LoVo (cell line): Measurements from ENCODE around the gene IFT88.

Experiments
- DNase-seq: peaks from one replicate; pipeline ENCODE4 v3.0.0-alpha.2; 2016; ENCODE audit warnings: low spot score

IFT88 gene

GRCh38 chr13:20716951-20717350, 150.0 kb downstream of the IFT88 start:
- DNase-seq: no peak

DNA sequence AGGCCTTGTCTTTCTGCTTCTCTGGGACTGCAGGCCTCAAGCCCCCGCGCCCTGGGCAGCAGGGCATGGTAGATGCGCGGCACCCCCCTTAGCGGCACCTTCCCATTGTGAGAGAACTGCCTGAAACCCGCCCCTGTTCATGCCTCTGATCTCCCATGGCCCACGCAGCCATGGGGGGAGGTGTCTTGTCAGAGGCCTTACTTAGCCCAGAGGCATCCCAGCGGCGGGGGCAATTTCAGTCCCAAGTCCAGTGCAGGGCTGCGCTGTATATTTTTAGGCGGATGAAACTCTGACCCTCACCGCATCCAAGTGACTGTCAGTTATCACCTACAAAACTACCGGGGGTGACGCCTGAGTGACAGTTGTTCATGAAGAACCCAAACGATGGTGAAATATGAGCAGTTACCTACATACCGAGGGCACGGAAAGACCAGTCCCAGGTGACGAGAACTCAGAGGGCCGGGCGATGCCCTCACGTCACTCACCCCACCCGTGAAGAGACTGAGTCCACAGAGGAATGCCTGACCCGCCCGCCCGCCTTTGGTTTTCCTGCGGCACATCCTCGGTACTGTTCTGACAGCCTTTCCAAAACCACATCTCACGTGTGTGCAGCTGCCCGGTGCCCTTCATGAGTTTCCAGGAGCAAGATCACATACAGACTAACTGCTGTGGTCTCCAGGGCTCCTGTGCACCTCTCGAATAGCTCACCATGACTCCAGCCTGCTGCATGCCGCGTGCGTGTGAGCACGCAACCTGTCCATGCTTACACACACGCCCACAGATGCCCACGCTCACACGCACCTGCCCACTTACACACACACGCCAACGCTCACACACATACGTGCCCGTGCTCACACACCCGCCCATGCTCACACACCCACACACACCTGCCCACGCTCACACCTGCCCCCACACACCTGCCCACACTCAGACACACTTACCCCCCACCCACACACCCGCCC, 150.9 kb downstream of the IFT88 start:
- no peak for DNase-seq

DNA sequence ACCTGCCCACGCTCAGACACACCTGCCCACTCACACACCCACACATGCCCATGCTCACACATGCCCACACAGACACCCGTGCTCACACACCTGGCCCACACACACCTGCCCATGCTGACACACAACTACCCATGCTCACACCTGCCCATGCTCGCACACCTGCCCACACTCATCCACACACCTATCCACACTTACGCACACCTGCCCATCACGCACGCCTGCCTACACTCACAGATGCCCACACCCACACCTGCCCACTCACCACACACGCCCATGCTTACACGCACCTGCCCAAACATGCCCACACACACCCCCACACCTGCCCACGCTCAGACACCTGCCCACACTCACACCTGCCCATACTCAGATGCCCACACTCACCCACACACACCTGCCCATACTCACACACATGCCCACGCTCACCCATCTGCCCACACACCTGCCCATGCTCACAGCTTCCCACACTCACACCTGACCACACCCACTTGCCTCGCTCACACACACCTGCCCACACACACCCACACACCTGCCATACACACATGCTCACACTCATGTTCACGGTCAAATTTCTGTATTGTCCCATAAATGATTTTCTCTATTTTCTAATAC, 152.1 kb downstream of the IFT88 start:
- DNase-seq: no peak

DNA sequence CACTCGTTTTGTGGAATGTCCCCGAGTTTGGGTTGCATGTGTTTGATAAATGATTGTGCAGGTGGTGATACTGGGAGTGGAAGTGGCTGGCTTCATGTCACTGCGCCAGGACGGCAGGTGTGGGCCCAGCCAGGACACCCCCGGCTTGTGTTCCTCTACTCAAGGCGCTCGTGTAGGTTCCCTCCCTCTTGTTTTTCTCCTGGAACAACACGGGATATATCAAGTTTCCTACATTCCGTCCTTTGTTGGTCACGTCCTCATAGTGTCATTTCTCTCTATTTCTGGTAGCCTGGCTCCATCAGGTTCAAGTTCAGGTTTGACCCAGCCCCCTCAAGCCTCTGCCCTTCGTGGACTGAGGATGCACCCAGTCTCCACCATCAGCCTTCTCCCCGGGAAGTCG, 152.8 kb downstream of the IFT88 start:
- DNase-seq: no peak

DNA sequence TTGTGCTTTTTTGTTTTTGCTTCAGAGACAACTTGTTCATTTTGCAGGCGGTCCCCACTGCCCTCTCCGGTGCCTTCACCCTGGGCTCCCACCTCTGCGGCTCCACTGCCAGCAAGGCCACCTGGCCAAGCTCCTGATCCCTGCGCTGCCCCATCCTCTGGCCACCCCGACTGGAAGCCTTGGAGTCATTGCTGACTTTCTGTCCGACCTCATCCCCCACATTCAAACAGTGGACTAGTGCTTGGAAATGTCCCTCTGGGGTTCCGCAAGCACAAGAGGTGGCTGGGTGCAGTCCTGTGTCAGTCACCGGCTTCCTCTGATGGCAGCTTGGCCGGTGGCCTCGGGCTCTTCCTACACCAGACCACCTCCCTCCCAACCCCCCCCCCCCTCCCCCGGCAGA, 153.5 kb downstream of the IFT88 start:
- DNase-seq: no peak

- no peak for DNase-seq
Measured at GRCh38 chr13:20721058-20721453, 154.1 kb downstream of the IFT88 start.

- DNase-seq: peak; percentile 23
Measured at GRCh38 chr13:20721454-20722357, 154.7 kb downstream of the IFT88 start.

DNA sequence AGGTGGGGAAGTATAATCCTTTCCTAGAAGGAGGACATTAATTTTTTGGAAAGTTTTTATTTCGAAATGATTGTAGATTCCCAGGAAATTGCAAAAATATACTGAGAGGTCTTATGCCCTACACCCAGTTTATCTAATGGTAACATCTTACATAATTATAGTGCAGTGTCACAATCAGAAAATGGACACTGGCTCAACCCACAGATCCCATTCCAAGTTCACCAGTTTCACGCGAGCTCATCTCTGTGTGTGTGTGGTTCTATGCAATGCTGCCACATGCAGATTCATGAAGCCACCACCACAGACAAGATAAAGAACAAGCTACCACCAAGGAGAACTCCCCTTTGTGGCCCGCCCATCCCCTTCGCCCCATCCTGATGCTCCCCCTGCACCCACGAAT, 160.9 kb downstream of the IFT88 start:
- no peak for DNase-seq

DNA sequence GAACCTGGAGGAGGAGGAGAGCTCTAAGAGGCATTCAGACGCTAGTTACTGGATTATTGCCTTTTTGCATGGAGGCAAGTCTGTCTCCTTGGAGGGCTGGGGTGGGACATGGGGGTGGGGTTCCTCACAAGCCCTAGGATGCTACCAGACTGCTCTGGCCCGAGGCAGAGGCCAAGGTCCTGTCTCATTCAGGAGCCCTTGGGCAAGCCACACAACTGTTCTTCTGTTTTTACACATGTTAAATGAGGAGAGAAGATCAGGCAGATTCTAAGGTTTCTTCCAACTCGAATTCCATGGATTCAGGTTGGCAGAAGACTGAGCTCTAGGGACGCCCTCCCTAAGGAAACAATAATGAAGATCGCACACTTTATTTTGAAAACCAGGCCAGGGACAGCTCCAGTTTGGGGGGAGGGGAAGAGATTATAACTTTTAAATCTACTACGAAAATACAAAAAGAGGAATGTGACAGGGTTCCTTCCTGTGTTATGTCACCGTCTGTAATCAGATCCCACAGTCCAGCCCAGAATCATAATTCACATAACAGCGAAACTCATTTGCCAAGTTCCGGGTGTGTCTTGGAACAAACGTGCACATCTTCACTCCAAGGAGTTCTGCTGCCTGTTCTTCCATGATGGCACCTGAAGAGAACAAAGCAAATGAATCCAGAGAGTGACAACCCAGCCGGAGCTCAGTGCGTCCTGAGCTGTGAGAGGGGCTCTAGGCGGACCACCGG, 161.8 kb downstream of the IFT88 start:
- DNase-seq: no peak

- no peak for DNase-seq
Measured at GRCh38 chr13:20729633-20730585, 163.0 kb downstream of the IFT88 start.

DNA sequence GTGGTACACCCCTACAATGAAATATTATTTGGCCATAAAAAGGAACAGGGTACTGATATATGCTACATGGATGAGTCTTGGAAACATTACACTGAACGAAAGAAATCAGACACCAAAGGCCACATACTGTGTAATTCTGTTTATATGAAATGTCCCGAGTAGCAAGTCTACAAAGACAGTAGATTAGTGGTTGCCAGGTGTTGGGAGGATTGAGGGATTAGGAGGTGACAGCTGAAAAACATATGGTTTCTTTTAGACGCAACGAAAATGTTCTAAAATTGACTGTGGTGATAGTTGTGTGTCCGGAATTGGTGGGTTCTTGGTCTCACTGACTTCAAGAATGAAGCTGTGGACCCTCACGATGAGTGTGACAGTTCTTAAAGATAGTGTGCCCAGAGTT, 171.7 kb downstream of the IFT88 start:
- no peak for DNase-seq

DNA sequence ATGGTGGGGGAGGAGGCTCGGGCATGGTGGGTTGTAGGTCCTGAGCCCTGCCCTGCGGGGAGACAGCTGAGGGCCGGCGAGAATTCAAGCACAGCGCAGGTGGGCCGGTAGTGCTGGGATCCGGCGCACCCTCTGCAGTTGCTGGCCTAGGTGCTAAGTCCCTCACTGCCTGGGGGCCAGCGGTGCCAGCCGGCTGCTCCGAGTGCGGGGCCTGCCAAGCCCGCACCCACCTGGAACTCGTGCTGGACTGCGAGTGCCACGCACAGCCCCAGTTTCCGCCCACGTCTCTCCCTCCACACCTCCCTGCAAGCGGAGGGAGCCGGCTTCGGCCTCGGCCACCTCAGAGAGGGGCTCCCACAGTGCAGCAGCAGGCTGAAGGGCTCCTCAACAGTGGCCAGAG, 173.1 kb downstream of the IFT88 start:
- DNase-seq: no peak
